Esophagus muscularis mucosa (tissue), 4 donors: Measurements from ENCODE around the gene TAGAP. TPM values are rescaled to one million over a fixed set of nuclear protein-coding genes. Genes with fewer than 3 reads are reported as not detected.
A peak's percentile ranks its signal among the peaks of the same experiment; 100 is the strongest.
"Not testable (repeated sequence)": the region's sequence is repeated elsewhere in the genome, so short reads cannot be mapped to it uniquely, and the experiment has no call there.

Experiments
- DNase-seq: peaks from one replicate; pipeline ENCODE4 v3.0.0-alpha.2; 2017; ENCODE audit errors: extremely low spot score
- H3K27ac ChIP-seq, 4 donors: fragments of 200-600 bp; sonication (generic); replicated peaks in 1 of 4; 1 replicate in 3 of 4; 2 replicates in 1 of 4; pipeline ENCODE4 v1.5.1; 2016 to 2019; ENCODE audit warnings: mild to moderate bottlenecking in 1 of 4
- H3K27me3 ChIP-seq, 4 donors: fragments of 200-600 bp; sonication (generic); one replicate each; pipeline versions ENCODE4 v1.5.1 to v1.6.0; 2016 to 2019
- H3K36me3 ChIP-seq, 4 donors: fragments of 200-600 bp; sonication (generic); one replicate each; pipeline ENCODE4 v1.5.1; 2016 to 2019
- H3K4me1 ChIP-seq, 4 donors: fragments of 200-600 bp; sonication (generic); one replicate each; pipeline ENCODE4 v1.5.1; 2016 to 2019
- H3K4me3 ChIP-seq, 4 donors: fragments of 200-600 bp; sonication (generic); 1 replicate in 2 of 4; 2 replicates in 2 of 4; pipeline ENCODE4 v1.5.1; 2016 to 2019; ENCODE audit warnings: mild to moderate bottlenecking in 4 of 4, moderate library complexity in 1 of 4
- H3K9me3 ChIP-seq, 4 donors: fragments of 200-600 bp; sonication (generic); 1 replicate in 3 of 4; 2 replicates in 1 of 4; pipeline ENCODE4 v1.5.1; 2016 to 2019
- EP300 ChIP-seq: sonication (generic); formaldehyde crosslinking; IDR thresholded peaks from one replicate; pipeline ENCODE4 v1.6.1; 2017; ENCODE audit warnings: antibody characterized with exemption
- POLR2A ChIP-seq: fragments of 450-650 bp; IDR thresholded peaks from one replicate; pipeline ENCODE4 v1.6.1; 2017; ENCODE audit warnings: antibody characterized with exemption, moderate library complexity, mild to moderate bottlenecking, low read depth
- POLR2AphosphoS5 ChIP-seq, 2 donors: sonication (generic); formaldehyde crosslinking; IDR thresholded peaks; one replicate each; pipeline ENCODE4 v1.6.1; 2017; ENCODE audit warnings: antibody characterized with exemption in 2 of 2
- WGBS: methylation state at CpG from one replicate; pipeline ENCODE4 v1.1.5; 2018; 5-methylcytosine and 5-hydroxymethylcytosine counted together
- intact Hi-C: fragments of 100-400 bp; cut with DNase I; formaldehyde crosslinking; loops from one replicate; pipeline ENCODE4 v1.15.1; 2023
- total RNA-seq, 4 donors: library from RNA; depleted of rRNA; stranded (reverse); fragments of >200 nt; gene quantifications; one replicate each; pipeline versions ENCODE4 v1.1.0 to v1.2.1, GENCODE V29; 2016
- TF ChIP-seq, protein P1 (sequence below), 3 experiments: fragments of 200-600 bp in 2 of 3; fragments of 450-650 bp in 1 of 3; sonication (generic) in 2 of 3; IDR thresholded peaks; one replicate each; pipeline ENCODE4 v1.5.1; 2017 to 2019; ENCODE audit warnings: antibody characterized with exemption in 3 of 3, mild to moderate bottlenecking in 2 of 3, moderate library complexity in 1 of 3

Gene TAGAP
- total RNA-seq, 4 donors from 2014 or later: 1.5 to 3.0 (median 1.9) TPM

DNA sequence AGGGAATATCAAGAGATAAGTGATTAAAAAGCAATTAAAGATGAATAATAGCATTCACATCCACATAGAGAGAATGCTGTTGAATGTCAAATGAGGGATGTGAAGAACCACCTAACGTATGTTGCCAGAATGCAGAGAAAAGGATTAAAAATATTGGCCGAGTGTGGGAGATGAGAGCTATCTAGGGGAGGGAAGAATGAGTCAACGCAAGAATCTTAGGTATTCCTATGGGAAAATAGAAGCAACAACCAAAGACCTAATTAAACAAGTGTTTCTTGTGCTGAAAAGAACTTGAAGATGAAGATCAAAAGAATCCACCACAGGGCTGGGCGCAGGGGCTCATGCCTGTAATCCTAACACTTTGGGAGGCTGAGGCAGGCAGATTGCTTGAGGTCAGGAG lies 32.6 kb downstream of the TAGAP start:
- H3K27me3 ChIP-seq: no peaks in the 10 kb centered on the region
- 88% methylated on average over 4 of the region's 4 CpGs for WGBS
- TF ChIP-seq POLR2AphosphoS5 (IDR thresholded peaks at IDR 0.05) (no peak), EP300 (no peak), POLR2A (no peak)
- TF ChIP-seq, protein P1, sequence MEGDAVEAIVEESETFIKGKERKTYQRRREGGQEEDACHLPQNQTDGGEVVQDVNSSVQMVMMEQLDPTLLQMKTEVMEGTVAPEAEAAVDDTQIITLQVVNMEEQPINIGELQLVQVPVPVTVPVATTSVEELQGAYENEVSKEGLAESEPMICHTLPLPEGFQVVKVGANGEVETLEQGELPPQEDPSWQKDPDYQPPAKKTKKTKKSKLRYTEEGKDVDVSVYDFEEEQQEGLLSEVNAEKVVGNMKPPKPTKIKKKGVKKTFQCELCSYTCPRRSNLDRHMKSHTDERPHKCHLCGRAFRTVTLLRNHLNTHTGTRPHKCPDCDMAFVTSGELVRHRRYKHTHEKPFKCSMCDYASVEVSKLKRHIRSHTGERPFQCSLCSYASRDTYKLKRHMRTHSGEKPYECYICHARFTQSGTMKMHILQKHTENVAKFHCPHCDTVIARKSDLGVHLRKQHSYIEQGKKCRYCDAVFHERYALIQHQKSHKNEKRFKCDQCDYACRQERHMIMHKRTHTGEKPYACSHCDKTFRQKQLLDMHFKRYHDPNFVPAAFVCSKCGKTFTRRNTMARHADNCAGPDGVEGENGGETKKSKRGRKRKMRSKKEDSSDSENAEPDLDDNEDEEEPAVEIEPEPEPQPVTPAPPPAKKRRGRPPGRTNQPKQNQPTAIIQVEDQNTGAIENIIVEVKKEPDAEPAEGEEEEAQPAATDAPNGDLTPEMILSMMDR (IDR thresholded peaks at IDR 0.05): no peak
- no peak for DNase-seq
- no peak overlapping the region for H3K4me3 ChIP-seq
- no peak overlapping the region for H3K27ac ChIP-seq
- peaks cover 0 to 7% (median 0%) of the 10 kb centered on the region in 4 donors for H3K9me3 ChIP-seq
- H3K36me3 ChIP-seq: no peaks in the 10 kb centered on the region
- intact Hi-C loops: no loop called here
- no peaks in the 10 kb centered on the region for H3K4me1 ChIP-seq

DNA sequence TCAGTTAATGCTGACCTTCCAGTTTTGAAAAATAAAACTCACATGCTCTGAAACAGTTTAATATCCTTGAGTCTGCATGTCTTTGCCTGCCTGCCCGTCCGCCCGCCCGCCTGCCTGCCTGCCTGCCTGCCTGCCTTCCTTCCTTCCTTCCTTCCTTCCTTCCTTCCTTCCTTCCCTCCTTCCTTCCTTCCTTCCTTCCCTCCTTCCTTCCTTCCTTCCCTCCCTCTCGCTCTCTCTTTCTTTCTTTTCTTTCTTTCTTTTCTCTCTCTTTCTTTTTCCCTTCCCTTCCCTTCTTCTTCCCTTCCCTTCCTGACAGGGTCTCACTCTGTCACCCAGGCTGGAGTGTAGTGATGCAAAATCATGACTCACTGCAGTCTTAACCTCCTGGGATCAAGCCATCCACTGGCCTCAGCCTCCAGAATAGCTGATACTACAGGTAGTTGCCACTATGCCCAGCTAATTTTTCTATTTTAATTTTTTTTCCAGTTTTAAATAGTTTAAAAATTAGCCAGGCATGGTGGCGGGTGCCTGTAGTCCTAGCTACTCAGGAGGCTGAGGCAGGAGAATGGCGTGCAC lies 34.7 kb downstream of the TAGAP start:
- H3K36me3 ChIP-seq, H3K27me3 ChIP-seq, H3K4me3 ChIP-seq, H3K4me1 ChIP-seq, H3K27ac ChIP-seq, H3K9me3 ChIP-seq, intact Hi-C loops, DNase-seq: not testable (repeated sequence)
- WGBS: 80% methylated on average over 7 of the region's 7 CpGs

DNA sequence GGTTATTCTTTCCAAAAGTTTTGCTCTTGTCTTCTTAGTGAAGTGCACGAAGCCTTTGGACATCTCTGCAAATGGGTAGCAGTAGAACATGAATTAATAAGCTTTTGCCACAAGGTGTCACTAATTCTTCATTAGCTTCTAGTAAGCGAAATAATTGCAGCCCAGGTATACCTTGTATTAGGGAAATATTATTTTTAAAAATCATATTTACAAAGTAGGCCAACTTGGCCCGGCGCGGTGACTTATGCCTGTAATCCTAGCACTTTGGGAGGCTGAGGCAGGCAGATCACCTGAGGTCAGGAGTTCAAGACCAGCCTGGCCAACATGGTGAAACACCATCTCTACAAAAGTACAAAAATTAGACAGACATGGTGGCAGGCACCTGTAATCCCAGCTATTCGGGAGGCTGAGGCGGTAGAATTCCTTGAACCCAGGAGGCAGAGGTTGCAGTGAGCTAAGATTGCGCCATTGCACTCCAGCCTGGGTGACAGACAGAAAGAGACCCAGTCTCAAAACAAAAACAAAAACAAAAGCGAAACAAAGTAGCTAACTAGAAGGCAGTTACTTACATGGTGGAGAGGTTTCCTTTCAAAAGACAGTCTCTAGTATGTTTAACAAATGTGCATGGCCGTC lies 36.0 kb downstream of the TAGAP start:
- H3K9me3 ChIP-seq: no peaks in the 10 kb centered on the region
- no peaks in the 10 kb centered on the region for H3K27me3 ChIP-seq
- no peaks in the 10 kb centered on the region for H3K4me1 ChIP-seq
- intact Hi-C loops: no loop called here
- H3K4me3 ChIP-seq: peak overlapping the region in 1 of 4 donors; percentile 6
- DNase-seq: no peak
- no peaks in the 10 kb centered on the region for H3K36me3 ChIP-seq
- H3K27ac ChIP-seq: no peak overlapping the region
- WGBS: 78% methylated on average over 10 of the region's 10 CpGs
- TF ChIP-seq, protein P1 (IDR thresholded peaks at IDR 0.05): peak; percentile 22 to 44 (median 35)
- no peak for TF ChIP-seq POLR2A

DNA sequence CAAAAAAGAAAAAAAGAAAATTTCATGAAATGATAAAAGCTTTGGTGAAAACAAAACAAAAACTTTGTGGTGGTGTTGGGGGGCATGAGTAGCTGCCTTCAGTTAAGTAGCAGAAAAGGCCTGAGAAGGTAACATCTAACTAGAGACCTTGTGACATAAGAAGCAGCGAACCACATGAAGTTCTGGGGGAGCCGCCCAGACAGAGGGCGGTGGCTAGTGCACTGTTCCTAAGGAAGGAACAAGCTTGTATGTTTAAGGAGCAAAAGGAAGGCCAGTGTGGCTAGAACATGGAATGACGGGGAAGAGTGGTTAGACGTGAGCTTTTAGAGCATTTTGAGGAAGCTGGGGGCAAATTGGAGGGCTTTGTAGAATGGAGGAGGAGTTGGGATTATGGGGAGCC lies 37.3 kb downstream of the TAGAP start:
- Histone ChIP-seq H3K9me3 (no peaks in the 10 kb centered on the region), H3K27ac (no peak overlapping the region), H3K4me3 (no peak overlapping the region), H3K4me1 (no peaks in the 10 kb centered on the region), H3K36me3 (no peaks in the 10 kb centered on the region), H3K27me3 (no peaks in the 10 kb centered on the region)
- DNase-seq: no peak
- intact Hi-C loops: no loop called here
- TF ChIP-seq, protein P1 (IDR thresholded peaks at IDR 0.05): no peak
- TF ChIP-seq POLR2AphosphoS5 (IDR thresholded peaks at IDR 0.05) (no peak), POLR2A (no peak), EP300 (no peak)
- 87% methylated on average over 5 of the region's 5 CpGs for WGBS

DNA sequence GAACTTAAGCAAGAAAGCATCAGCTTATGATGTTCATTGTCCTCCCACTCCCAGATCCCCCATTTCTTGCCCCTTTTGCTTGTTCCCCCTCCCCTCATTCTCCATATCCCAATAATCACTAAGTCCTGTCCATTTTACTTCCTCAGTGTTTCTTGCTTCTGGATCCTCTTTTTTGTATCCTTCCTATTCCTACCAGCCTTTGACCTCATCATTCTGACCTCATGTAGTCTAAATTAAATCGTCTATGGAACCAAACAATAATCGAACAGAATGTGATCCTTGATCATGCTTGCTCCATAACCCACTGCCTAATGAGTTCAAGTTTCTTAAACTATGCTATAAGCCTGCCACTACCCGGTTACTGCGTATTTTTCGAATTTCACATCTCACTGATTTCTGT lies 39.4 kb downstream of the TAGAP start:
- intact Hi-C loops: no loop called here
- Histone ChIP-seq H3K27ac (no peak overlapping the region), H3K4me3 (no peak overlapping the region), H3K36me3 (no peaks in the 10 kb centered on the region), H3K4me1 (peaks cover 3 to 9% (median 7%) of the 10 kb centered on the region in 4 donors), H3K9me3 (no peaks in the 10 kb centered on the region), H3K27me3 (no peaks in the 10 kb centered on the region)
- 93% methylated on average over 5 of the region's 5 CpGs for WGBS
- DNase-seq: no peak
- TF ChIP-seq EP300 (no peak), POLR2AphosphoS5 (IDR thresholded peaks at IDR 0.05) (no peak), POLR2A (no peak)
- TF ChIP-seq, protein P1 (IDR thresholded peaks at IDR 0.05): no peak
